CD4-positive, alpha-beta T cell treated with Interleukin-21 for 1 hour (primary cell): ENCODE measurements around the gene ANKMY1.

ENCODE experiments used
- DNase-seq: peaks from one replicate; pipeline ENCODE4 v3.0.0-alpha.2; 2020

Gene ANKMY1

GRCh38 chr2:240429872-240430491 lies 127.8 kb downstream of the ANKMY1 start:
- DNase-seq: no peak
